Jurkat, Clone E6-1 (cell line): ENCODE measurements around the gene DNAH17.
A peak's percentile ranks its signal among the peaks of the same experiment; 100 is the strongest.
"Not testable (repeated sequence)": the region's sequence is repeated elsewhere in the genome, so short reads cannot be mapped to it uniquely, and the experiment has no call there.

Experiments used
- DNase-seq: peaks from one replicate; pipeline ENCODE4 v3.0.0-alpha.2; 2011; ENCODE audit warnings: low read depth, low spot score
- H3K4me3 ChIP-seq: 2 replicates; pipeline ENCODE4 v1.5.1; 2011; ENCODE audit warnings: mild to moderate bottlenecking, low read length, control low read depth, moderate library complexity

The DNAH17 gene

GRCh38 chr17:78468366-78468765 lies 108.8 kb downstream of the DNAH17 start:
- H3K4me3 ChIP-seq: no peak overlapping the region
- no peak for DNase-seq

GRCh38 chr17:78466786-78467715 lies 110.1 kb downstream of the DNAH17 start:
- no peak overlapping the region for H3K4me3 ChIP-seq
- DNase-seq: no peak

DNA sequence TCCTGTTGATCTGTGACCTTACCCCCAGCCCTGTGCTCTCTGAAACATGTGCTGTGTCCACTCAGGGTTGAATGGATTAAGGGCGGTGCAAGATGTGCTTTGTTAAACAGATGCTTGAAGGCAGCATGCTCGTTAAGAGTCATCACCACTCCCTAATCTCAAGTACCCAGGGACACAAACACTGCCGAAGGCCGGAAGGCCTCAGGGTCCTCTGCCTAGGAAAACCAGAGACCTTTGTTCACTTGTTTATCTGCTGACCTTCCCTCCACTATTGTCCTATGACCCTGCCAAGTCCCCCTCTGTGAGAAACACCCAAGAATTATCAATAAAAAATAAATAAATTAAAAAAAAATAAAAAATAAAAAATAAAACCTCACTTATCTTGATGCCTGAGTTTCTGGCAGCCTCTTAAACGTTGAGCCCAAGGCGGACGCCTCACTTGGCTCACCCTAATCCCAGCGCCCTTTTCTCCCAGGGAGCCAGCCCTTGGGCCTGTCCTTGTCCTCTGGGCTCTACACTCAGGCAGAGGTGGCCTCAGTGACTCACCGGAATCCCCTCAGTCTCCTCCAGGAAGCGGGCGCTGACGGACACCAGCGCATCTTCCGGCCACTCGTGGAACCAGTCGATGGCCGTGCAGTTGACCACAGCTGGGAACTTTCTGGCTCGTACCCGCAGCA lies 110.9 kb downstream of the DNAH17 start:
- not testable (repeated sequence) for H3K4me3 ChIP-seq, DNase-seq

DNA sequence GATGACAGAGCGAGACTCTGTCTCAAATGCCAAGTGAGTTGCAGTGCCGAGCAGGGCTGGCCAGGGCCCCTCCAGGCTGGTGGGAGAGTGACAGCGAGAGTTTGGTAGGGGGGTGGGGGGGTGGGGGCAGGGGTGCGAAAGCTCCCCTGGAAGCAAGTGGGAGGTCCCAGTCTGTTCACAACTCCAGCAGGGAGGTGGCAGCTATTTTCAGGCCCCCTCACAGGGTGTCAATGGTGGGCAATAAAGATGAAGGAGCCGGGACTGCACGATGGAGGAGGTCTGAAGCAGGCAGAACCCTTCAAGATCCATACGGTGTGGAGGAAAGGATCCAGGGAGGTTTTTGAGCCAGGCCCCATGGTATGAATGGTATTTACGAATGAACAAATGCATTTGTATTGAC lies 115.0 kb downstream of the DNAH17 start:
- DNase-seq: no peak
- no peak overlapping the region for H3K4me3 ChIP-seq

DNA sequence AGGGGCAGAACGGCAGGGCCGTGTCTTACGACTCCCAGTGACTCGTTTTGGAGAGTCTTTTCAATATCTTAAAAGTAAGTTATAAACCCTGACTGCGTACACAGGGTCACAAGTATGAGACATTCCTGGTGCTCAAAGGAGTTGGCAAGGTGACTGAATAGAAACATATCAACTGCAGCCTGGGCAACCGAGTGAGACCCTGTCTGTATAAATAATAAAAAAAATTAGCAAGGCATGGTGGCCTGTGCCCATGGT lies 115.5 kb downstream of the DNAH17 start:
- H3K4me3 ChIP-seq: no peak overlapping the region
- DNase-seq: no peak

DNA sequence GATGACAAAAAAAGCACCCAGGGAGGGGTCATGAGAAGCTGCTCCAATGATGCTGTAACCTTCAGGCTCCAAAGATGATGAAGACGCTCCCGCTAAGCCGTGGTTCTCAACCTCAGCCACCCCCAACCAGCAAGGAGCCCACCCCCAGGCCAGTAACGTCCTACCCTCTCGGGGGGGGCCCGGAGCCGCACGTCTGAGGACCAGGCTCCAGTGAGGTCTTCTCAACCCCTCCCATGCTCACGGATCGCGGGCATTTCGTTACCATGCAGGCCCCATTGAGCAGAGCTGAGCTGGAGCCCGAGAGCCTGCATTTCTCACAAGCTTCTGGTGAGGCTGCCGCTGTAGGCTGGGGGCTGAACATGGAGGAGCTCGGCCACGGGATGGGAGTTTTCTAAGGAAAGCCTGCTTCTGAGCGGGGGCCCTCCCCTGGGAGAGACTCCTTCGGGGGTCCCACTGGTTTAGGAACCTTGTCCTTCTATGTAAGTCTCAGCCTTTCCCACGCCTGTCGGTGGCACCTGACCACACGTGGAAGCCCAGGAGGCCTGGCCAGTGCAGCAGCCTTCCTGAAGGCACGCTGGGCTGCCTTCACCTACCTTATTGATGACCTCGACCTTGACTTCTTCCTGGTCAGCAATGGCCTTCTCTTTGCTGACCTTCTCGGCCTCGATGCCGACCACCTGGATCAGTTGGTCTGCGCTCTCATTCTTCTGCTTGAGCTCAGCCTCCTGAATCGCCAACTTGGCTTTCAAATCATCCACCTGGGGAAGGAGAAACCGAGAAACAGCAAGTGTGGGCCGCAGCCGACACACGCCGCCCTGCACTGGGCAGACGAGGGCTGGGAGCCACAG lies 116.0 kb downstream of the DNAH17 start:
- H3K4me3 ChIP-seq: no peak overlapping the region
- DNase-seq: no peak

DNA sequence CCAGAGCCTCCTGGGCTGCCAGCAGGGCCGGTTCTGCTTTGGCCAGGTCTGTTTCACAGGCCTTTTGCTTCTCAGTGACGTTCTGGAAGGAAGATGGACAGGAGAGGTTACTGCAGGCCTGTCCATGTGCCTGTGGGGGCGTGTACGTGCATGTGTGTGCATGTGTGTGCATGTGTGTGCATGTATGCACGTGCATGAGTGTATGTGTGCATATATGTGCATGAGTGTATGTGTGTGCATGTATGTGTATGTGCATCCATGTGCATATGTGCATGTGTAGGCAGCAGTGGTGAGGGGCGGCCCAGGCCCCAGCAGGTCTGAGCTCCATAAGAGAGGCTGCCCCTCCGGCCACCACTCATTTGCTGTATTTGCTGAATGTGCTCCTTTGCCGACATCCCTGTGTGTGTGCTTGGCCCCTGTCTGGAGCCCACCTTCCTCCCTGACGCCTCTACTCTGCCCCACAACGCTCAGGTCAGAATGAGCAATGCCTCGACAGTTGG lies 117.0 kb downstream of the DNAH17 start:
- H3K4me3 ChIP-seq: no peak overlapping the region
- DNase-seq: no peak

GRCh38 chr17:78459696-78460095 lies 117.5 kb downstream of the DNAH17 start:
- no peak overlapping the region for H3K4me3 ChIP-seq

DNA sequence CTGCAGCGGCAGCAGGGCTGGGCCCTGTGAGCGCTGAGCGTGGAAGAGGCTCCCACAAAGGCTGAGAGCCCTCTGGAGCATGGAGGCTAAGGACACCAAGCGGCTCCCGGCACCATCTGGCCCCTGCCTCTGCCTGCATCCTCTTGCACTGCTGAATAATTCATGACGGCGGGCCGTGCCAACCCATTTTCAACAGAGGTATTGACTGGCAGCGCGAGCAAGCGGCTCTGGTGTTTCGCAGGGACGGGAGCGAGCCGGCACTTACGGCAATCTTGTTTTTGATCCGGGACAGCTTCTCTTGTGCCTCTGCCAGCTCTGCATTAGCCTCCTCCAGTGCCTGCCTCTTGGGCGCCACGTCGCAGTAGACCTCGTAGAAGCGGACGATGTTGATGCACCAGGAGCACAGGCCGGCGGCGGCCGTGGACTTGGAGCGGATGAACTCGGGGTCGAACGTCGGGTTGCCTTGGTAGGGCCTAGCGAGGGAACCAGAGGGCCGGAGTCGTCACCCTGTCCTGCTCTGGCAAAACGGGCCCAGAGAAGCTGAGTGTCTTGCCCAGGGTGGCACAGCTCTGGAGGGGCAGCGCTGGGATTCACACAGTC lies 118.4 kb downstream of the DNAH17 start:
- no peak for DNase-seq
- no peak overlapping the region for H3K4me3 ChIP-seq

More at GRCh38 chr17:78459696-78460095, 117.5 kb downstream of the DNAH17 start:
- DNase-seq: no peak

GRCh38 chr17:78458091-78458490 lies 119.1 kb downstream of the DNAH17 start:
- DNase-seq: no peak
- no peak overlapping the region for H3K4me3 ChIP-seq

DNA sequence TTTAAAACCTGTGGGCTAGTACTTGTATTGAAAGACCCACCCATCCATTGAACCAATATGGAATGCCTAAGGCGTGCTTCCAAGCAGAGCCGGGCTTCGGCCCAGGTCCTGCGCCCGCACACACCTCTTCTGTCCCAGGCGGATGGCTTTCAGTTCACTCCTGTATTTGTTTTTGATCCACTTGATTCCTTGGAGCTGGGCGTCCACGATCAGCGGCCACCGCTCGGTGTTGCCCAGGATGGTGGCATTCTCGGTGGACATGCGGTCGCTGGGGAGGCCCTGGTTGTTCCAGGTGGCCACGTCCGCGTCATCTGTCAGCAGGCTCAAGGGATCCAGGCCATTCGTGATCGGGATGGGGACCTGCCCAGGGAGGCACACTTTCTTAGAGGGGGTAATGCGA lies 122.8 kb downstream of the DNAH17 start:
- H3K4me3 ChIP-seq: no peak overlapping the region
- DNase-seq: no peak

GRCh38 chr17:78451753-78452152 lies 125.4 kb downstream of the DNAH17 start:
- DNase-seq: no peak
- no peak overlapping the region for H3K4me3 ChIP-seq

- H3K4me3 ChIP-seq: no peak overlapping the region
- DNase-seq: no peak
Measured at GRCh38 chr17:78450696-78451345, 126.4 kb downstream of the DNAH17 start.

GRCh38 chr17:78449983-78450595 lies 127.1 kb downstream of the DNAH17 start:
- H3K4me3 ChIP-seq: no peak overlapping the region
- no peak for DNase-seq

- no peak overlapping the region for H3K4me3 ChIP-seq
- peak; percentile 21 for DNase-seq
Measured at GRCh38 chr17:78448356-78448993, 128.7 kb downstream of the DNAH17 start.

- H3K4me3 ChIP-seq: no peak overlapping the region
- no peak for DNase-seq
Measured at GRCh38 chr17:78446833-78447232, 130.4 kb downstream of the DNAH17 start.

DNA sequence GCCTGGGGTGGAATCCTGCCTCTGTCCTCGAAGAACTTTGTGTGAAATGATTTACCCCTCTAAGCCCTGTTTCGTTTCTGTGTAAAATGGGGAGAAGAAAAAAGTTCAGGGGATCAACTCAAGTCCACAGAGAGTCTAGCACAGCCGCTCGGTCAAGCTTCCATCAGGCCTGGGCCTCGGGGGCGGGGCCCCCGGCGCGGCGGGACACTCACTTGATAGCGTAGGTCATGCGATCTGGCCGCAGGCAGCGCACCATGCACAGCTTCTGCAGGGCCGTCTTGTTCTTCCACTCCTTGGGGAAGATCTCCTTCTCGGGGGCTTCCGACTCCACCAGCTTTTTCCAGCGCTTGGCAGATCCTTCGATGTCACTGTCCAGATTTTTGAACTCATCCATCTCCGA lies 132.8 kb downstream of the DNAH17 start:
- DNase-seq: no peak
- no peak overlapping the region for H3K4me3 ChIP-seq

- no peak for DNase-seq
- H3K4me3 ChIP-seq: no peak overlapping the region
Measured at GRCh38 chr17:78442648-78443218, 134.5 kb downstream of the DNAH17 start.
